DMS114 treated with DMSO at 0.1 percent for 48 hours (cell line): ENCODE measurements around the gene DDX51.

ENCODE experiments used
- DNase-seq: peaks from one replicate; lab custom pipeline; 2025; ENCODE audit not compliant: unreplicated experiment; lab: John Stamatoyannopoulos, UW

The DDX51 gene

GRCh38 chr12:132167611-132168310 lies 23.6 kb upstream of the DDX51 start:
- no peak for DNase-seq

- DNase-seq = no peak
Measured at GRCh38 chr12:132166801-132167591, 22.9 kb upstream of the DDX51 start.

- DNase-seq = no peak
Measured at GRCh38 chr12:132166093-132166492, 22.0 kb upstream of the DDX51 start.

GRCh38 chr12:132165584-132165983 lies 21.5 kb upstream of the DDX51 start:
- DNase-seq = no peak

DNA sequence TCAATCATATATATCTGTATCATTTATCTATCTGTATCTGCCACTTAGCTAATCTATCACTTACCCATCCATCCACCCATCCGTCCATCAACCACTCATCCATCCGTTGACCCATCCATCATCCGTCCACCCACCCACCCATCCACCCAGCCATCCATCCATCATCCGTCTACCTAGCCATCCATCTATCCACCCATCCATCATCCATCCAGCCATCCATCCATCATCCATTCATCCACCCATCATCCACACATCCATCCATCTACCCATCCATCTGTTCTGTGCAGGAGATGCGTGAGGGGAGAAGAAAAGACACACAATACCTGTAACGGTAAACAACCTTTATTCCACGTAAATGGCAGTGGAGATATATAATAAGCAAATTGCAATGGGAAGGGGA lies 20.3 kb upstream of the DDX51 start:
- DNase-seq = no peak

DNA sequence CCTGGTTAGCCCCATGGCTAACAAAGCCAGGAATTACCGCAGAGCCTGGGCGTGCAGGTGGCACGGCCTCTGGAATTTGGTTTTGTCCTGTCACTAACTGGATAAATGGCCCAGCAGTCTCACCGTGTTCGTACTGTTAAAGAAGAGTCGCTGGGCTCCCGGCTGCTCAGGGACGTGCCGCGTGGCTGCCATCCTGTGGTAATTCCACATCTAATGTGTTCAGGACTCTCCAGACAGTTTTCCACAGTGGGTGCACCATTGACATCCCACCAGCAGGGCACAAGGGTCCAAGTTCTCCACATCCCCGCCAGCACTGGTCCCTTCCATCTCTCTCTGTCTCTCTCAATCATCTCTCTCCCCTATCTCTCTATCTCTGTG lies 19.8 kb upstream of the DDX51 start:
- no peak for DNase-seq

DNA sequence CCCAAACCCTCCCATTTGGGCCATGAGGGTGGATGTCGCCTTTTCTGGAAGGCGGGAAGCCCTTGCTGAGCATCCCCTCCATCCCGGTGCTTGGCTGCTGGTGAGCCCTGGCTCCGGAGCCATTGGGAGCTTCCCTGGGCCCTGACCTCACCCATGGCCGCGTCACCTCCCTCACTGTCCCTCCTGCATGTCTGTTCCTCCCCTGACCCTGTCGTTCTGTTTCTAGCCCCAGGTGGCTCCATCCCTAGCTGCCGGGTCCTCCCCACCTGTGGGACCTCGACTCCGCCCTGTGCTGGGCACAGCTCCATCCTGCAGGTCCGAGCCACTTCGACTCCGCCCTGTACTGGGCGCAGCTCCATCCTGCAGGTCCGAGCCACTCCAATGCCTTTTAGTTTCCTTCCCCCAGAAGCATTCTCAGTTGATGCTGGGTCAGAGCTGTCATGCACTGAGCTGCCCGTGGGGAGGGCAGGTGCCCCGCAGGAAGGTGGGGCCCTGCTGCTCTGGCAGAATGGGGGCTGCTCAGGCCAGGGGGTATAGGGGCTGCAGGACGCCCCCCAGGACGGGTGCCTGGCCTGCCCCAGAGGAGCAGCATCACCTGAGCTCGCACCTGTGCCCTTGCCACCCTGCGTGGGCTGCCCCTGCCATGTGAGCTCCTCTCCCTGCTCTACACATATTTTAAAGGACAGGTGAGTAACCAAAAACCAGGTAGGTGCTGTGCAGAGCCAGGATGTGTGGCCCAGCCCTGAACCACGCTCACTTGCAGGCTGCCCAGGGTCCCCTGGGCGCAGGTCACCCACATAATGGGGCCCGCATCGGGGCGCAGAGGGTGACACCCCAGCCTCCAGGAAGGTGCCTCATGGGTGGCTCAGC lies 19.2 kb upstream of the DDX51 start:
- DNase-seq = no peak

DNA sequence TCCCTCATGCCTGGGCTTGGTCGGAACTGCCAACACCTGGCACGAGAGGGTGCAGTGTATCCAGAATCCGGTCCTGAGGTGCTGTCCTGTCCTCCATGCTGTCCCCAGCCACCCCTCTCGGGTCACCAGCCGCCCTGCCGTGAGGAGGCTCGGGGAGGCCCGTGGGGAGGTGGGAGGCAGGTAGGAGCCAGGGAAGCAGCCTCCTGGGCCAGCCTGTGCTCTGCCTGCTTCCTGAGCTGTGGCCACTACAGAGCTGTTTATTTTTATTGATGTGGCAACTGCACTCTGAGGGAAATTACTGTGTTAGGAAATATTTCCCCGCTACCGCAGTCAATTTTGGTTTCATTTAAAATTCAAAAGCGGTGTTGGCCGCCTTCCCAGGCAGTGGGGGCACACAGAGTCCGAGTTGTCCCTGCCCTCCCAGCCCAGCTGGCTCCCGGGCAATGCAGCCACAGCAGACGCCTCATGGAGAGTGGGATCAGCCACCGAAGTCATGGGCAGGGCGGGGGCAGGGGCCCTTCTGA lies 18.5 kb upstream of the DDX51 start:
- no peak for DNase-seq

- no peak for DNase-seq
Measured at GRCh38 chr12:132161796-132162507, 17.8 kb upstream of the DDX51 start.

- no peak for DNase-seq
Measured at GRCh38 chr12:132161036-132161781, 17.1 kb upstream of the DDX51 start.

- no peak for DNase-seq
Measured at GRCh38 chr12:132160601-132161035, 16.5 kb upstream of the DDX51 start.

DNA sequence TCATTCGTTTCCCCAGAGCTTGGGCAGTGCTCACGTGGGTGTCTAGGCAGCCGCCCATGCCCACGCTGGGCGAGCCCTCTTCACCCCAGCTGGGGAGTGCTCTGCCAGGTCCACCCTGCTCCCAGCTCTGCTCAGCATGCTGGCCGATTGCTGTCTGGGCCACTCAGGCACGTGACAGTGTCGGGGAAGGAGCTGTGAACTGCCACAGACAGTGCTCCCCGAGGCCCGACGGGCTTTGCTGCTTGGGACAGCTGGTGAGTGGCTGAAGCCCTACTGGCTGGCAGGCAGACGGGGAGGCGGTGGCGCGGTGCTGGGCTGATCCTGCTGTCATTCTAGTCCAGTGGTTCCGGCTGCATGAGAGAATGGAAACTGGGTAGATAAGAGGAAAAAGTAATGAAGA lies 15.9 kb upstream of the DDX51 start:
- DNase-seq = no peak

GRCh38 chr12:132159555-132160003 lies 15.5 kb upstream of the DDX51 start:
- no peak for DNase-seq

DNA sequence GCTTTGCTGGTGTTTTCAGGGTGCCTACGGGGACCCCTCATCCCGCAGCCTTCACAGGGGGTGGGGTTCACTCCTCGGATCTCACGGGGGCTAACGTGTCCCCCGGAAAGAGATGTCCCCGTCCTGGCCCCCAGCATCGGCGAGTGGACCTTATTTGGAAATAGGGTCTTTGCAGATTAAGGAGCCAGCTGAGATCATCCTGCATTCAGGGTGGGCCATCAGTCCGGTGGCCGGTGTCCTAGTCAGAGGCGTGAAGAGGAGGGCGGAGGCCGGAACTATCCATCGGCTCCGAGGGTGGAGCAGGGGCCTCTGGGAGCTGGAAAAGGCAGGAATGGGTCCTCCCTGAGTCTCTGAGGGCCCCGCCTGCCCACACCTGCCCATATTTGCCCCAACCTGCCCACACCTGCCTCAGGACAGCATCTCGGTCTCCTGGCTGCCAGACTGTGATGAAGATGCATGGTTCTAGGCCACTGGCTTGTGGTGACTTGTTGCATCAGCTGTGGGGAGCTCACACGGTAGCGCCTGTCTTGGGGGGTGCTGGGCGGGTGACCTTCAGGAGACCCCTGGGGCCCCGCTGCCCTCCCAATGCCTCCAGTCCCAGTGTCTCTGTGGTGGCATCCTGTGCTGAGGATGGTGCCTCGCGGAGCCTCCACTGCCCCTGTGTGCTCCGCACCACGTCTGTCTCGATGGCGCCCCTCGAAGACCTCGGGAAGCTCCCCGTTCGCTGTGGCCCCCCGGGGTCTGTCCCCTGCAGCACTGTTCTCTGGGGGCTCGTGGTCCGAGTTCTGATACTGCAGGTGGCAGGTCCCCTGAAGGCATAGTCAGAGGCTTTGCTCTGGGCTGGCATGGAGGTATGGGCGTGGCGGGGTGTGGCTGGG lies 14.8 kb upstream of the DDX51 start:
- no peak for DNase-seq

DNA sequence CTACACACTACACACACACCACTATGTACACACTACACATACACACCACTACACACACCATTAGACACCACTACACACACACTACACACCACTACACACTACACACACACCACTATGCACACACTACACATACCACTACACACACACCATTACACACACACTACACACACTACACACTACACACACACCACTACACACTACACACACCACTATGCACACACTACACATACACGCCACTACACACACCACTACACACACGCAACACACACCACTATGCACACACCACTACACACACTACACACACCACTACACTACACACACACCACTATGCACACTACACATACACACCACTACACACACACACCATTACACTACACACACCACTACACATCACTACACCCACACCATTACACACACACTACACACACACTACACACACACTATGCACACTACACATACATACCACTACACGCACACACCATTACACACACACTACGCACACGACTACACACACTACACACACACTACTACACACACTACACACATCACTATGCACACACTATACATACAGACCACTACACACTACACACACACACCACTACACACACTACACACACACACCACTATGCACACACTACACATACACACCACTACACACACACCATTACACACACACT lies 13.8 kb upstream of the DDX51 start:
- no peak for DNase-seq

- DNase-seq = no peak
Measured at GRCh38 chr12:132156573-132157325, 12.6 kb upstream of the DDX51 start.

DNA sequence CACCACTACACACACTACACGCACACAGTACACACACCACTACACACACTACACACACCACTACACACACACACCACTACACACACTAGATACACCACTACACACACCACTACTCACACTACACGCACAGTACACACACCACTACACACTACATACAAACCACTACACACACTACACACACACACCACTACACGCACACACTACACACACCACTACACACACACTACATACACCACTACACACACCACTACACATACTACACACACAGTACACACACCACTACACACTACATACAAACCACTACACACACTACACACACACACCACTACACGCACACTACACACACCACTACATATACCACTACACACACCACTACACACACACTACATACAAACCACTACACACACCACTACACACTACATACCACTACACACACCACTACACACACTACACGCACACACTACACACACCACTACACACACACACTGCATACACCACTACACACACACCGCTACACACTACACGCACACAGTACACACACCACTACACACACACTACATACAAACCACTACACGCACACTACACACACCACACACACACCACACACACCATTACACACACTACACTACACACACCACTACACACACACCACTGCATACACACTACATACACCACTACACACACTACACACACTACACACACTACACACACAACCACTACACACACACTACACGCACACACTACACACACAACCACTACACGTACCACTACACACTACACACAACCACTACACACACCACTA lies 11.9 kb upstream of the DDX51 start:
- no peak for DNase-seq
